K562 (cell line): ENCODE measurements around the gene ASCC1. TPM values are rescaled to one million over a fixed set of nuclear protein-coding genes. Genes with fewer than 3 reads are reported as not detected.

ENCODE experiments used
- ARID4B ChIP-seq: sonication (generic); formaldehyde crosslinking; IDR thresholded peaks from 2 replicates; pipeline ENCODE4 v1.8.0; 2022; ENCODE audit warnings: mild to moderate bottlenecking, missing genetic modification reagents
- E4F1 ChIP-seq: fragments of 250-450 bp; sonication (Bioruptor Pico); IDR thresholded peaks from 2 replicates; pipeline ENCODE4 v1.5.0; 2021; ENCODE audit warnings: mild to moderate bottlenecking, borderline replicate concordance
- MGA ChIP-seq: fragments of 450-650 bp; IDR thresholded peaks from 2 replicates; pipeline ENCODE4 v1.6.1; 2016; ENCODE audit warnings: mild to moderate bottlenecking, moderate library complexity
- MTA2 ChIP-seq: fragments of 450-650 bp; IDR thresholded peaks from 2 replicates; pipeline ENCODE4 v1.6.1; 2016; ENCODE audit warnings: low read depth
- POU5F1 ChIP-seq: fragments of 150-350 bp; IDR thresholded peaks from 2 replicates; pipeline ENCODE4 v1.6.1; 2014; ENCODE audit warnings: borderline replicate concordance, low read length, low read depth, mild to moderate bottlenecking; ENCODE audit not compliant: partially characterized antibody
- SMAD3 ChIP-seq: fragments of 450-650 bp; formaldehyde crosslinking; conservative IDR thresholded peaks from 2 replicates; pipeline ENCODE4 v1.4.0; 2020; ENCODE audit warnings: mild to moderate bottlenecking
- SUPT5H ChIP-seq: fragments of 450-650 bp; IDR thresholded peaks from 2 replicates; pipeline ENCODE4 v1.6.1; 2016
- ZFP1 ChIP-seq: fragments of 450-650 bp; formaldehyde crosslinking; IDR thresholded peaks from 2 replicates; pipeline ENCODE4 v1.4.0; 2020; ENCODE audit warnings: mild to moderate bottlenecking, mixed read lengths
- polyA plus RNA-seq, 8 experiments: library from polyadenylated mRNA; depleted of rRNA in 4 of 8; stranded (reverse) in 5 of 8; unstranded in 3 of 8; fragments of >200 nt; fragmentation: Nextera tagmentation in 2 of 8; fragmentation: Illumina TruSeq in 1 of 8; extraction: Ambion mirVana in 2 of 8; extraction: Trizol in 1 of 8; gene quantifications; 2 replicates each; pipeline versions ENCODE4 v1.2.1 to v1.2.3, GENCODE V29; 2011 to 2014; ENCODE audit warnings: inconsistent platforms in 1 of 8, missing spikeins in 1 of 8
- total RNA-seq, 7 experiments: library from RNA; depleted of rRNA in 6 of 7; stranded (reverse); fragments of >200 nt in 6 of 7; fragmentation: Illumina TruSeq in 2 of 7; extraction: Trizol in 2 of 7; gene quantifications; 2 replicates each; pipeline versions ENCODE4 v1.2.1 to v1.2.3, GENCODE V29; 2011 to 2021; ENCODE audit warnings: low replicate concordance in 1 of 7

ASCC1 gene
- total and polyA plus RNA-seq, 9 of the 15 experiments (the other 6 are each of a cell fraction or from before 2014, with no cell fraction given): 31.7 to 73.3 (median 52.8) TPM

- peak; percentile 82 for TF ChIP-seq MGA
- TF ChIP-seq E4F1 (CRISPR knock-in tag): no peak
- TF ChIP-seq MTA2: peak; percentile 46
- TF ChIP-seq ZFP1 (CRISPR knock-in tag): peak; percentile 53; the same call in 1 of the 2 replicates
- TF ChIP-seq SUPT5H: peak; percentile 80; the same call in 1 of the 2 replicates
- no peak for TF ChIP-seq SMAD3
- peak; percentile 72 for TF ChIP-seq ARID4B
- TF ChIP-seq POU5F1: no peak
Observed at GRCh38 chr10:72260976-72261783, 45.1 kb upstream of the ASCC1 start (continued).
